ENCODE measurements around the gene ZNF74.

Gene ZNF74

DNA sequence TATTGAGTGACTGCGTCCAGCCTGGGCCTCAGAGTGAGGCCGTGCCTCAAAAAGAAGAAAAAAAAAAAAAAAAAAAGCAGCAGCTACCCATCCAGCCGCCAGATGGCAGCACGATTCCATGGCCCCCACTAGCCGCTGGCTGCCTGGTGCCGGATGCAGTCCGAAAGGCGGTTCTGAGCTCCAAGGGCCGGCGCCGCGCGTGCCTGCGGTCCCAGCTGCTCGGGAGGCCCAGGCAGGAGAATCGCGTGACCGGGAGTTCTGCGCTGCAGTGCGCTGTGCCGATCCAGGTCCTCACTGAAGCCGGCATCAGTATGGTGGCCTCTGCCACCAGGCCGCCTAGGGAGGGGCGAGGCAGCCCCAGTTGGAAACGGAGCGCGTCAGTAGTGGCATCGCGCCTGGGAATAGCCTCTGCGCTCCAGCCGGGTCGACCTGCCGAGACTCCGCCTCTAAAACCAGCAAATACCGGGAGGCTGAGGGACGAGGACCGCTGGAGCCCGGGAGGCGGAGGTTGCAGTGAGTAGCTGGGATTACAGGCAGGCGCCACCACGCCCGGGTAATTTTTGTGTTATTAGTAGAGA lies 24.3 kb downstream of the ZNF74 start:
- in situ Hi-C loops (cut with HindIII; ENCODE audit: low sequenced_read_pairs), result no loop called here

DNA sequence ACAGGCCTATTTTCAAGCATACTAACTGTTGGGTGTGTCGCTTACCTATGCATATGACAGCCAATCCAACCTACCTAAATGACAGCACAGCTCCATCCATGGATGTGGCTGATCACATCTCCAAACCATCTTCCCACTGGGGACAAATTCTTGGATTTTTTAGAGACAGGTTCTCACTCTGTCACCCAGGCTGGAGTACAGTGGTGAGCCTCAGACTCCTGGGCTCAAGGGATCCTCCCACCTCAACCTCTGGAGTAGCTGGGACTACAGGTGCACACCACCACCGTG lies 25.7 kb downstream of the ZNF74 start:
- in situ Hi-C loops (cut with HindIII; ENCODE audit: low sequenced_read_pairs), result no loop called here

DNA sequence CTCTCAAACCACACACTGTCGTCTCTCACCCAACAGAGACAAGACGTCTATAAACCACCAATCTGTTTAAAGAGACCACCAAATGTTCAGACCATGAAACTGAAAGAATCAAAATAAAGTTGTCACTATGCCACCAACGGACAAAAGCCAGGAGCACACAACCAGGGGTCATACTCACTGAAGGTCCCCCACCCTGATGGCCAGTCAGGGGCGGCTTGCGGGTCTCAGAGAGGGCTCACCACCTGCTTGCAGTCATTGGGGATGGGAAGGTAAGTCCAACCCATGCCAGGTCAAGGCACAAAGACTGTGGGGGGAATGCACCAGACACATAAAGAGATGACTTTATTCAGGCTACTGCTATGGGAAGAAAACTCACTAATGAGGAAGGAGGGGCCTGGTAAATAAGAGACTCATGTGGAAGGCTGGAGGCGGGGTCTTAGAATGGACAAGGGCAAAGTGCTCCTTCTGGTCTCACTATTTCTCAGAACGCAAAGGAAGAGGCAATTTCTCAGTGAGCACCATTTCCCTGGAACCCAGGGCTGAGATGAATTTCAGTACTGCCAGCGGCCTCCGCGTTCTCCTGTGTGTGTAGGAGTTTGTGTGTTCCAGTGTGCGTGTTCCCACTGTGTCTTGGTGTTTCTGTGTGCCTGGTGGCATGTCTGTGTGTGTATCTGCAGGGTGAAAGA lies 26.3 kb downstream of the ZNF74 start:
- in situ Hi-C loops (cut with HindIII; ENCODE audit: low sequenced_read_pairs), result loop anchor here (5.0 kb wide), 1 partner anchor 37 kb away; no protein-coding TSS in a partner anchor

DNA sequence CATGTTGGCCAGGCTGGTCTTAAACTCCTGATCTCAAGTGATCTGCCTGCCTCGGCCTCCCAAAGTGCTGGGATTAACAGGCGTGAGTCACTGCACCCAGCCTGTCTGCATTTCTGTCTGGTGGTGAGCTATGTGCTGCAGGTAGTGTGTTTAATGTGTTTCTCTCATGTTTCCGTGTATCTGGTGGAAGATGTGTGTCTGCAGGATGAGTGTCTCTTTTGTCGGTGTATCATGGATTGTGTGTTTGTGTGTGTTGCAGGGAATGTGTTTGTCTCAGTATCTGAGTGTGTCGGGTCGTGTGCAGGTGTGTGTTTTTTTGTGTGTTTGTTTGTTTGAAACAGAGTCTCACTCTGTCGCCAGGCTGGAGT lies 27.5 kb downstream of the ZNF74 start:
- in situ Hi-C loops (cut with HindIII; ENCODE audit: low sequenced_read_pairs), result loop anchor here (5.0 kb wide), 1 partner anchor 36 kb away; no protein-coding TSS in a partner anchor

DNA sequence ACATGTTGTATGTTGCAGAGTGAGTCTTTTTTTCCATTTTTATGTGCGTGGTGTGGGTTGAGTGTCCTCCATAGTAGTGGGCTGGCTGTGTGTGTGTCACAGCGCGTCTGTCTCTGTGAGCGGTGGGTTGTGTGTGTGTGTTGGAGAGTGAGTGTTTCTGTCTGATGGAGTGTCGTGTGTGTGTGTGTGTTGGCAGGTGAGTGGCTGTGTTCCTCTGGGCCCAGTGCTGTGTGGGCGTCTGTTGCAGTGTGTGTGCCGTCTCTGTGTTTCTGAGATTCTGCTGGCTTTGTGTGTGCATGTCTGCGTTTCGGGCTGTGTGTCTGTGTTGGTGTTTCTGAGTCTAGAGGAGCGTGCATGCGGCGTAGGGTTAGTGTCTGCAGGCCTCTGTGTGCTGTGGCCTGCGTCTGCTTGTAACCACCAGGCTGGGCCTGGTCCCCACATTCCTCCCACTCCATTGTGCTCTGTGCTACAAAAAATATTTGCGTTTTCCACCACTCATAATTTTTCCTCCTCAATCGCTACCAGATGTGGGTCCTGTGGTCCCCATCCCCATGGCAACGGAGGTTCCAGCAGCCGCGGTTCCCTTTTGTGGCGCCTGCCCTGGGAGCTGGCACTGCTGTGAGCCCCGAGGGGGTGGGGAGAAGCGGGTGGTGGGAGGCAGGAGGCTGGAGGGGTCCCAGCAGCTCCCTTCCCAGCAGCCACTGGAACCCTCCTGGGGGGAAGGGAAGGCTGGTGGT lies 28.5 kb downstream of the ZNF74 start:
- in situ Hi-C loops (cut with HindIII; ENCODE audit: low sequenced_read_pairs), result loop anchor here (5.0 kb wide), 1 partner anchor 35 kb away; no protein-coding TSS in a partner anchor

DNA sequence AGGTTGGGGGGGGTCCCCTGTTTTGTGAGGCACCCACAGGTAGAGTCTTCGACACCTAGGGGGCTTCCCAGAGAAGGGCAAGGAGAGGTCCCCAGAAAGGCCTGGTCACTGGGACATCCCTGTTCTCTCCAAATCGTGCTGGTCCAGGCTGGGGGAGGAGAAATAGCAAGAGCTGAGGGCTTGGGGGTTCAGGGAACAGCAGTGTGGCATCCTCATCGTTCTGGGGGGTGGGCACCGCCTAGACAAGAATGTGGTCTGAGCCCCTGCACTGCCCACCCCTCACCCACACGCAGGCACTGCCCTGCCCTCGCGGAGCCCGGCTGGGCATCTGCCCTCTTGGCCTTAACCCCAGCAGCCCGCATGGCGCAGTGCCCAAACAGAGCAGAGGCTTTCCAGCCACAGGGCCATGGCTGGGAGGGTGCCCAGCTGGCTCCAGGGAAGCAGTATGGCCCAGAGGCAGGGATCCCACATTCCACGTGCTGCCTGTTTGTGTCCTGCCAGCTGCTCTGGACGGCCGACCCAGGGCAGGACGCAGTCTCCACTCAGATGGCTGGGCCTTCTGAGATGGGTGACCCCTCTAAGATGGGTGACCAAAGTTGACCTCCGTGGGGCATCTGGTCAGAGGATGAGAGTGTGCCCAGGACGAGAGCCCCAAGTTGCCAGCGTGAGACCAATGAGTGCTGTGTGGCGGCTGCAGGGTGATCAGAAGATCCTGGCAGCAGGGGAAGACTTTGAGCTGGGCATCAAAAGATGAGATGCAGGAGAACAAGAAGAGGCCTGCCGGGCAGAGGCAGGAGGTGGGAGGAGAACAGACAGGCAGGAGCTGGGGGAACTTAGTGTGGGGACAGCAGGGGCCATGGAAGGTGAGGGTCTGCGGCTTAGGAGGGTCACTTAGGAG lies 29.3 kb downstream of the ZNF74 start:
- in situ Hi-C loops (cut with HindIII; ENCODE audit: low sequenced_read_pairs), result loop anchor here (5.0 kb wide), 1 partner anchor 34 kb away; no protein-coding TSS in a partner anchor

DNA sequence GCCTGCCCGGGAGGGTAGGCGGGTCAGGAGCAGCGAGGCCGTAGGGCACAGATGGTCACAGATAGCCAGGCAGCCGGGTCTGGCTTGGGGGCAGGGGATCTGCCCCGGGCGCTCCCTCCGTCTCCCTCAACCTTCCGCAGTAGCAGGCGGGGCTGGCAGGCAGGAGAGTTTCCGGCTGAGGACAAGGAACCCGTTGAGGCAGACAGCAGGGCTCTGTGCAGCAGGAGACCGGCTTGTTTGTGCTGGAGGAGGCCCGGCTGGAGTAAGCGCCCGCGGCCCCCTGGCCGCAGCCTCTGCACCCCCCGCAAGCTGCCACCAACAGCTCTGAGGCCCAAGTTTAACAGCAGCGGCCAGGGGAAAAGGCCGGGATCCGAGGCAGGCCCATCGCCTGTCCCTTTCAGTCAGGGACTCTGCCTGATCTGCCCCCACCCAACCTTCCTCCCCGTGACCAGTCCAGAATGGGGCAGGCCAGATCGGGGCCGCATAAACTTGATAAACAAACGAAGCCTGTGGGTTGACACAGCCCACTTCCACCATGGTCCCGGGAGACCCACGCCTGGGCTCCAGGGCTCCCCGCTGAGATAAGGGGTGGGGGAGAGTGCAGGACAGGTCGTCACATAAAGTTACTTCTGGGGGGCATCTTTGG lies 30.1 kb downstream of the ZNF74 start:
- in situ Hi-C loops (cut with HindIII; ENCODE audit: low sequenced_read_pairs), result loop anchor here (5.0 kb wide), 1 partner anchor 33 kb away; no protein-coding TSS in a partner anchor

DNA sequence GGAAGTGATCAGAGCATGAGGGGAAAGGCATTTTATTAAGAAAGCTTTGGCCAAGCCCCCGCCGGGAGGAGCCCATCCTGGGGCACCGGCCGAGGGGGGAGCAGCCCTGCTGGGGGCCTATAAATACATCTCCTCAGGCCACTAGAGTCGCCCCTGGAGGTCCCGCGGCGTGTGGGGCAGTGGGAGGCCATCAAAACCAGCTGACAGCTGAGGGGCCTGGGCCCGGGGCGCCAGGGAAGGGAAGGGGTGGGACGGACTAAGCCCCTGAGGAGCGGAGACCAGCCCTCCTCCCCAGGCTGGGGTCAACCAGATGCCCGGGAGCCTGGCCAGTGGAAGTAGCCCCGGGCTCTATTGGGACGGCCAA lies 30.6 kb downstream of the ZNF74 start:
- in situ Hi-C loops (cut with HindIII; ENCODE audit: low sequenced_read_pairs), result loop anchor here (5.0 kb wide), 1 partner anchor 33 kb away; no protein-coding TSS in a partner anchor

DNA sequence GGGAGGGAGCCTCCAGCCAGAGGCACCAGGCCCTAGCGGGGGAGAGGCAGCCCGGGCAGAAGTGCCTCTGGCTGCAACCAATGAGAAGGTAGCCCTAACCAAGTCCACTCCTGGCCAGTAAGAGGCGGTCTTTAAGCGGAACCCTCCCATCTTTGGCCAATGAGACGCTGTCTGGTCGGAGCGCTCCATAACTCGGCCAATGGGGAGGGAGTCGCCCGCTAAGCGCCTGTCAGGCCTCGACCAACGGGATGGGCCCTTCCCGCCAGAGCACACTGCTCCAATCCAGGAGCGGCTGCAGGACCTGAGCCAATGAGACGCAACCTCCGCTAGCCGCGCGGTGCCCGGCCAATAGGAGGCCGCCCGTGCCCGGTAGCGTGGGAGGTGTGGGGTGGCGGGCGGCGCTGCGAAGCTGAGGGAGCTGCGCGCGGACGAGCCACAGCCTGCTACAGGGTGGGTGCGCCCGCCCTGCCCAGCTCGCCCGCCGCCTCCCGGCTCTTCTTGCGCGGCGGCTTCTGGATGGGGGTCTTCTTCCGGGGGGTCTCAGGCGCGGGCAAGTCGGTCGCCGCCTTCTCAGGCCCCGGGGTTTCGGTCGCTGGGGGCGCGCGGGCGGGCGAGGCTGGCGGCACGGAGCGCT lies 31.1 kb downstream of the ZNF74 start:
- in situ Hi-C loops (cut with HindIII; ENCODE audit: low sequenced_read_pairs), result loop anchor here (5.0 kb wide), 1 partner anchor 32 kb away; no protein-coding TSS in a partner anchor

DNA sequence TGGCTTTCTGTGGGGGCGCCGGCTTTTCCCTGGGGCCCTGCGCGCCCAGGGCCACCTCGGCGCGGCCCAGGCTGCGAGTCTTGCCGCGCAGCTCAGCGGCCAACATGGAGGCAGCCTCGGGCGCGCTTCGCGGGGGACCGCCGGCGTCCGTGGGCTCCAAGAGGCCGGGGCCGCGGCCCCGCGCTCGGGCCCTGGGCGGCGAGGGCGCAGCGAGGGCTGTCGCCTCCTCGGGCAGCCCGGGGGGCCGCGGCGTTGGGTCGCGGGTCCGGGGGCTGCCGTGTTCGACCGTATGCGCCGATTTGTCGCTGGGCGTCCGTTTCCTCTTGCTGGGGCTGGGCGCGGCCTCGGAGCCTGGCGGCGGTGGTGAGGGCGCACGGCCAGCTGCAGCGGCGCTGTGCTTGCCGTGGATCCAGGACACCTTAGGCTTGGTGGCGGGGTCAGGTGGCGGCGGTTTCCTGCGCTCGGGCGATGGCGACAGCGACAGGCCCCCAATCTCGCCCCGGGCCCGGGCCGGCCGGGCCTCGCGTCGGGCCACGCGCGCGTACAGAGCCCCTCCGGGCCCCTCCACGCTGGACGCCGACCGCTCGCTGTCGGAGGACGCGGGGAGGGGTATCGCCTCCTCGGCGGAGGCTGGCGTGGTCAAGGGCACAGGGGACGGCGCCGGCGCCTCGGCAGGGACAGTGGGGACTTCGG lies 31.8 kb downstream of the ZNF74 start:
- in situ Hi-C loops (cut with HindIII; ENCODE audit: low sequenced_read_pairs), result no loop called here

DNA sequence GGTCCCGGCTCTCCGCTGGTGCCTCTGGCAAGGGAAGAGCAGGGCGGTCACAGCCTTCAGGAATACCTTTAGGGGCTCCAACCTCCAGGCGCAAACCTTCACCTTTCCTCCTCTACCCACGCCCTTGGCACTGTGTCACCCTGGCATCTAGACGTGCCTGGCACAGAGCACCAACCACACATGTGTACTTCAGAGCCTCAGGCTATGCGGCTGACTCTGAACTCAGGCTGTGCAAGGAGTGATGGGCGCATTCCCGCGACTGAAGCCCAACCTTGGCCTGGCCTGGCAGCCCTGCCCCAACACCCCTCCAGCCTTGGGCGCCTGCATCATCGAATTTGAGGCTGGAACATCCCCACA lies 32.3 kb downstream of the ZNF74 start:
- in situ Hi-C loops (cut with HindIII; ENCODE audit: low sequenced_read_pairs), result no loop called here

DNA sequence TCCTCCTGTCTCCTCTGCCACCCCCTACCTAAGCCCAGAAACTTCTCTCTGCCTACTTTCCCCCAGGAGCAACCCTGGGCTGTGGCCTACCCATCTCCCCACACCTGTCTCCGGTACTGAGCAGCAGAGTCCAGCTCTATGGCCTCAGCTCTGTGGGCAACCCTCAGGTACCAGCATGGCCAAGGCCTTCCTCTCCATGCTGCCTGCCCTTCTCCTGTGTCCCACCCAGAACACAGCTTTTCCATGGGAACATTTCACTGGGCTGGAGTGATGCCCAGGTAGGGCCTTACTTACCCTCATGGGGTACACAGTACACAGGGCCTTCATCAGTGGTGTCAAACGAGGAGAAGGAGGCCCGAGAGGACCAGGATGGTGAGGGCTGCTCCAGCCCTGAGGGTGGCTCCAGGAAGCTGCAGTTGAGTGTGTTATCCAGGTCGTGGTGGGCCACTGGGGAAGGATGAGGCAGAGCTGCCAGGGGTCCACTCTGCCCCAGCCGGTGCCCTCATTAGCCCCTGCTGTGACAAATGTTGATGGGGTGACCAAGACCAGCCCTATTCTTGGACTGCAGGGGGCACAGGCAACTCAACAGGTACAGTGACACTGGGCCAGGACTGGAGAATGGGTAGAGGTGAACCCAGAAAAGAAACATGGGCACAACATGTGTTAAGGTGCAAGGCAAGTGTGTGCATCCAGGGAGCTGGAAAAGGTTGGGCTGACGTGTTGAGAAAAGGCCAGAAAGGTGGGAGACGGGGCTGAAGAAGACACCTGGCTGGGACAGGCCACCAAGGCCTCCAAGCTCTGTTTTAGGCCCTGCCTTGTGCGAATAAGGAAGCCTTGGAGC lies 33.4 kb downstream of the ZNF74 start:
- in situ Hi-C loops (cut with HindIII; ENCODE audit: low sequenced_read_pairs), result no loop called here

DNA sequence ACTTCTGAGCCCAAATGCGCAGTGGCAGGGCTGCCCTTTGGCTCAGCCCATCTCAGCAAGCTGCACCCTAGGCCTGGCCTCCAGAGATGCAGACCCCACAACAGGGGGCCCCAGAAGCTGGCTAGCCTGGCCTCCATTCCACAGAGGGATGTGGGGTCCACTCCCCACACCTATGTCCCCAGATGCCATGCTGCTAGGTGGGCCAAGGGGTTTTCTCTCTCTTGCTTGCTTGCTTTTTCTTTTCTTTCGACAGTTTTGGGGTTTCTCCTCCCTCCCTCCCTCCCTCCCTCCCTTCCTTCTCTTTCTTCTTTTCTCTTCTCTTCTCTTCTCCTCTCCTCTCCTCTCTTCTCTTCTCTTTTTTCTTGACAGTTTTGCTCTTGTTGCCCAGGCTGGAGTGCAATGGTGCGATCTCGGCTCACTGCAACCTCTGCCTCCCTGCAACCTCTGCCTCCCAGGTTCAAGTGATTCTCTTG lies 34.0 kb downstream of the ZNF74 start:
- in situ Hi-C loops (cut with HindIII; ENCODE audit: low sequenced_read_pairs), result no loop called here

DNA sequence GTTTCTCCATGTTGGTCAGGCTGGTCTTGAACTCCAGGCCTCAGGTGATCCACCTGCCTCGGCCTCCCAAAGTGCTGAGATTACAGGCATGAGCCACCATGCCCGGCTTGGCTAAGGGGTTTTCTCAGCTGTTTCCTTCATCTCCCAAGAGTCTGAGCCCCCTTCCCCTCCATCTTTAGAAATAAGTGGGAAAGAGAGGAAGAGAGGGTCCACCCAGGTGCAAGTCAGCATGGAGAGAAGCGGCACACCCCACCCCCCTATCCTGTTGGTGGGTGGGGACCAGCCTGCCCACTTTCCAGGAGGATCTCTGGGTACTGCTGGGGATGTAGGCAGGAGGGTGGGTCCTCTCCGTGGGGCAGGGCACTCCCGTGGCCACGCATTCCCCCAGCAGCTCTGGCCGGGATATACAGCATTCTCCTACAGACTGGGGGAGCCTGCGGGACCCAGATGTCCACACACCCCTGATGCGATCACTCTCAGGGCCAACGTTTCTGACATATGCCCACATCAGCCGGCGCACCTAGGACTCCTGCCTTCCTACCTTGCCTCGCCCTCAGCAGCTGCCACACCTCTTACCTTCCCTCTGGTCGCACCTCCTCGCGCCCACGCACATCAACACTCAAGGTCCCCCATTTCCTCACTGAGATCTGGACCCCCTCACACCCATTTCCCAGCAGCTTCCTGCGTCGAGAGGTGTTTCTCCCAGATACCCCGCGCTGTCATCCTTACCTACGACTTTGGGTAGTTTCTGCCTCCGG lies 34.7 kb downstream of the ZNF74 start:
- in situ Hi-C loops (cut with HindIII; ENCODE audit: low sequenced_read_pairs), result no loop called here

DNA sequence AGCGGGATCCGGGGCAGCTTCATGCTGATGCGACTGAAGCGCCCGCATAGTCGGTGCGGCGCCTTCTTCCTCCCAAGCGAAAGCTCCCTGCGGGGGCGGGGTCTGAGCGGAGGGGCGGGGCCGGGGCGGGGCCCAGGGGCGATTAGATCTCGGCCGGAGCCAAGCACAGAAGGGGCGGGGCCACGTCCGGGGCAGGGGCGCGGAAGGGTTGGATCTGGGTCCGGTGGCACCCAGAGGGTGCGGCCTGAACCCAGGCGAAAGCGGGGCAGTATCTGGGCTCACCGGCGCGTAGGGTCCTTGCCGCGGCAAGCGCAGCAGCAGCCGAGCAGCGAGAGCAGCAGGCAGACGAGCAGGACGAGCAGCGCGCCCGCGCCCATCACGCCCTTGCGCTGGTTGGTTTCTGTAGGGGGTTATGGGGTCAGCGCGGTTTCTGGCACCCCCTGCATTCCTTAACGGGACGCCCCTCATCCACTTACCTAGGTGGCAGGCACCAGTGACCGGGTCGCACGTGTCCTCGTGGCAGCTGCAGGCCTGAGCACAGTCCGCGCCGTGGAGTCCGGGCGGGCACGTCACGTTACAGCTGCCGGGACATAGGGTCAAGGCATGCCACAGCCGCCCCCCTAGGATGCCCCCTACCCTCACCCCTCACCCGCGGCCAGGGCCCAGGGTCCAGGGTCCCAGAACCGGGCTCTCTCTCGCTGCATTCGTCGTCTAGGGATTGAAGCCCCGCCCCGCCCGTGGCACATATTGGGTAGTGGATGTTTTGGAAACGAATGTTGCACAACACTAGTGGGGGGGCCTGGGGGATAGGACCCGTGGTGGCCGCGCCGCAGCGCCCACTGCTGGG lies 35.5 kb downstream of the ZNF74 start:
- in situ Hi-C loops (cut with HindIII; ENCODE audit: low sequenced_read_pairs), result no loop called here

DNA sequence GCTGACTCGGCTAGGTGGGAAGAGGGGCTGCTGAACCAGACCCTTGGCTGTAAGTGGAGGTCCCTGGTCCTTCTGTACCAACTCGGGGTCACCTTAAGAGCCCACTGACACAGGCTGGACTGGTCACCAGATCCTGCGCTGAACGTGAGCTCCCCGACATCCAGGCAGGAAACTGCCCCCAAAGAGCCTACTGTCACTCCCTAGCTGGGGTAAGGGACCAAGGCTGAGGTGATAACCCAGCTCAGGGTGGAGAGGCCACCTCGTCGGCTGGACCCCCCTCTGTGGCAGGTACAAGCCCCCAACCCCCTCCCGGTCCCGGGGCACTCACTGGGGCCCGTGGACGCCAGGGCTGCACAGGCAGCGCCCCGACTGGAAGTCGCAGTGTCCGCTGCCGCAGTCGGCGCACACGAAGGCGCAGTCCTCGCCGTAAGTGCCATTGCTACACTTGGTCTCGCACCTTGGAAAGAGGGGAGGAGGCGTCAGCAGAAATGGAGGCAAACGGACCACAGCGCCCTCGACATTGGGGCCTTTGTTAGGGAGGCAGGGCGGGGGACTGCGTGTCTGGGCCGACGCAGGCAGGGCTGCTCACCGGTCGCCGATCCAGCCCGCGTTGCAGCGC lies 36.3 kb downstream of the ZNF74 start:
- in situ Hi-C loops (cut with HindIII; ENCODE audit: low sequenced_read_pairs), result no loop called here

All from endothelial cell of hepatic sinusoid (primary cell).